Measurements from ENCODE around the gene SARDH. TPM values are rescaled to one million over a fixed set of nuclear protein-coding genes. Genes with fewer than 3 reads are reported as not detected.
A peak's percentile ranks its signal among the peaks of the same experiment; 100 is the strongest.

SARDH gene
- total RNA-seq, 3 donors from 2014 or later = 0.23 to 2.1 (median 0.46) TPM

DNA sequence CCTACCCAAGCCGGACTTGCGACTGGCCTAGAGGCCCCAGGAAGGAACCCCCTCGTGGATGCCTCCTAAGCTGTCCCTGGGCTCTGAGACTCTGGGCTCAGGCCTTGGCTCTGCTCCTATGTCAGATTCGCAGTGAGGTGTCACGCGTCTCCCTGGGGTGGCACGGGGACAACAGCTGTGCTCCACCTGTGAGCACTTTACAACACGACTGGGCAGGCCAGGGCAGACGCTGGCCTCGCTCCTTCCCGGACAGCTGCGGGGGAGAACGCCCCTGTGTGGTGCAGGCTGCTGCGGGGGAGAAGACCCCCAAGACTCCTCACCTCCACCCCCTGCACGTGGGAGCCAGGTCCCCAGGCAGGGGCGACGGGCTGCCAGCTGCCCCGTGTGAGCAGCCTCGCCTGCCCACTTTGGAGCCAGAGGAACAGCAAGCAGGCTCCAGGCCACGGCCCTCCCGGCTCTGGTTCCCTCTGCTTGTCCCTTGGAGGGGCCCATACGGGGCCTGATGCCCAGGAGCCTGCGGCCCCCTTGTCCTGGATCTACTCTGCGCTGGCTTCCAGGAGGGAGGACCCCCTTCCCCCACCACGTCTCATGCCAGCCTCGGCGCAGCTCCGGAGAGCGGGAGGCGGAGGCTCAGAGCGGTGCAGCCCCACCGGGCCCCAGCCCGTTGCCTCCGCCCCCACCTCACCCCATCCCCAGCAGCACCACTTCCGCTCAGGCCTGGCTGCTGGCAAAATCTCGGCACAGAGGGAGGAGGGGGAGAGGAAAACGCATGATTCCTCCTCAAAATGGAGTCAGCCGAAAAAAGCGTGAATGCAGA lies 36.0 kb downstream of the SARDH start:
- ATAC-seq = peak; percentile 79
- intact Hi-C loops (cut with DNase I, micrococcal nuclease) = no loop called here
- TF ChIP-seq, protein P1, sequence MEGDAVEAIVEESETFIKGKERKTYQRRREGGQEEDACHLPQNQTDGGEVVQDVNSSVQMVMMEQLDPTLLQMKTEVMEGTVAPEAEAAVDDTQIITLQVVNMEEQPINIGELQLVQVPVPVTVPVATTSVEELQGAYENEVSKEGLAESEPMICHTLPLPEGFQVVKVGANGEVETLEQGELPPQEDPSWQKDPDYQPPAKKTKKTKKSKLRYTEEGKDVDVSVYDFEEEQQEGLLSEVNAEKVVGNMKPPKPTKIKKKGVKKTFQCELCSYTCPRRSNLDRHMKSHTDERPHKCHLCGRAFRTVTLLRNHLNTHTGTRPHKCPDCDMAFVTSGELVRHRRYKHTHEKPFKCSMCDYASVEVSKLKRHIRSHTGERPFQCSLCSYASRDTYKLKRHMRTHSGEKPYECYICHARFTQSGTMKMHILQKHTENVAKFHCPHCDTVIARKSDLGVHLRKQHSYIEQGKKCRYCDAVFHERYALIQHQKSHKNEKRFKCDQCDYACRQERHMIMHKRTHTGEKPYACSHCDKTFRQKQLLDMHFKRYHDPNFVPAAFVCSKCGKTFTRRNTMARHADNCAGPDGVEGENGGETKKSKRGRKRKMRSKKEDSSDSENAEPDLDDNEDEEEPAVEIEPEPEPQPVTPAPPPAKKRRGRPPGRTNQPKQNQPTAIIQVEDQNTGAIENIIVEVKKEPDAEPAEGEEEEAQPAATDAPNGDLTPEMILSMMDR (IDR thresholded peaks at IDR 0.05) = no peak
- H3K4me1 ChIP-seq (ENCODE audit: low read depth) = no peaks in the 10 kb centered on the region
- no peaks in the 10 kb centered on the region for H3K9me3 ChIP-seq
- no peak overlapping the region for H3K4me3 ChIP-seq
- DNase-seq = peak; percentile 24 to 72 (median 57)
- no peaks in the 10 kb centered on the region for H3K36me3 ChIP-seq (ENCODE audit: low read depth)

DNA sequence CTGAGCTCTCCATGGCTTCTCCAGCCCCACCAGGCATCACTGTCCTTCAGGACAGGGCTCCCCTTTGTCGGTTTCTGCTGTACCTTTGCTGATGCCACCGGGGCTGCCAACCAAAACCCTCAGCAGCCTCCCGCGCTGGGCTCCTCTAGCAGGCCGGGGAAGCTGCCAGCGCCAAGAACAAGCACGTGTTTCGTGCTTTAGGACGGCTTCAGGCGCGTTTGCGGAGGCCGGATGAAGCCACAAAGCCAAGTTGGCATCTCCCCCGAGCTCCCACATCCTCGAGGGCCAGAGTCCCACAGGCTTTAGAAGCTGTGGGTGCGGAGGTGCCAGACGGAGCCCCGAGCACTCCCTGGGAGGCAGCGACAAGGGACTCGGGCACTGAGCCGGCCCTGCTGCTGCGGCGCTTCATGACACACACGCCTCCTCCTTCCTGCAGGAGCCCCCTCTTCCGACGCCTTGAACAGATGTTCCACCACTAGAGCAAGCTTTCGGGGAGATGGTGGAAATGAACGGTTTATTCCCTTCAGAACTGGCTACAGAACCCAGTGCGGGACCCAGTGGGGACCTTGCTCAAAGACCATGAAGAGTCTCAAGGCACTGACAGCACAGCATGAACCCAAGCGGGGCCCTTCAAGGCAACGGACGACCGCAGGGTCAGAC lies 36.7 kb downstream of the SARDH start:
- H3K4me3 ChIP-seq = no peak overlapping the region
- ATAC-seq (peak; percentile 26), DNase-seq (peak in 2 of 3 donors; percentile 34 to 47)
- TF ChIP-seq, protein P1 (IDR thresholded peaks at IDR 0.05) = no peak
- intact Hi-C loops (cut with DNase I, micrococcal nuclease) = no loop called here
- H3K9me3 ChIP-seq = no peaks in the 10 kb centered on the region
- no peaks in the 10 kb centered on the region for H3K36me3 ChIP-seq (ENCODE audit: low read depth)
- H3K4me1 ChIP-seq (ENCODE audit: low read depth) = no peaks in the 10 kb centered on the region

DNA sequence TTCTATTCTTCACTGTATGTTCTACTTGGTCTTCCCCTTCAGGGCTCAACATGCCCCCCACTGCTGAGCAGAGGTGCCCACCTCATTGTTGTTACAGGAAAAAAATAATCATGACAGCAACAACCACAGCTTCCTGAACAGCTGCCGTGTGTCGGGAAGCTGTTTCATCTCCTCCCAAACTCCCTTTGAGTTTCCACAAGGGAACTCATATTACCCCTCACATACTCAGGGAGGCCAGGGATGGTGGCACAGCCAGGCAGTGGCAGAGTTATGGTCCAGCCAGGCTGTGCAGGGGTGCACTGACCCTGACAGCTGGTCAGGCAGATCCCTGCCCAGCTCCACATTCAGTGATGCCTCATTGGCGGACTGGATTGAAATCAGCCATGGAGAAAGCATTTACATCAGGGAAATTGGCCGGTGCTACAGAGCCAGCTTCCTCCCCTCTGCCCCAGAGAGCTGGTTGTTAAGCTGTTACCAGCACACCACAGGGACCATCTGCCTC lies 37.3 kb downstream of the SARDH start:
- TF ChIP-seq, protein P1 (IDR thresholded peaks at IDR 0.05) = no peak
- intact Hi-C loops (cut with DNase I, micrococcal nuclease) = no loop called here
- Histone ChIP-seq H3K9me3 (no peaks in the 10 kb centered on the region), H3K4me3 (no peak overlapping the region), H3K4me1 (ENCODE audit: low read depth) (no peaks in the 10 kb centered on the region), H3K36me3 (ENCODE audit: low read depth) (no peaks in the 10 kb centered on the region)
- ATAC-seq = peak; percentile 19
- peak in 2 of 3 donors; percentile 7 to 13 for DNase-seq

DNA sequence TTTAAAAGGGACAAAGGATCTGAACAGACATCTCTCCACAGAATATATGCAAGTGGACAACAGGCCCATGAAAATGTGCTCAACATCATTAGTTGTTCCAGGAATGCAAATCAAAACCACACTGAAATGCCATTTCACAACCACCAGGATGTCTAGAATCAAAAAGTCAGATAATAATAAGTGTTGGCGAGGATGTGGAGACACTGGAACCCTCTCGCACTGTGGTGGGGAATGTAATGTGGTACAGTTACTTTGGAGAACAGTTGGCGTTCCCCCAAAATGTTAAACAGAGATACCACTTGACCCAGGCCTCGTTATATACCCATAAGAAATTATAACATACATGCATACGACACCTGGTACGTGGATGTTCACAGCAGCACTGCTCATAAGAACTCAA lies 38.6 kb downstream of the SARDH start:
- ATAC-seq = no peak

DNA sequence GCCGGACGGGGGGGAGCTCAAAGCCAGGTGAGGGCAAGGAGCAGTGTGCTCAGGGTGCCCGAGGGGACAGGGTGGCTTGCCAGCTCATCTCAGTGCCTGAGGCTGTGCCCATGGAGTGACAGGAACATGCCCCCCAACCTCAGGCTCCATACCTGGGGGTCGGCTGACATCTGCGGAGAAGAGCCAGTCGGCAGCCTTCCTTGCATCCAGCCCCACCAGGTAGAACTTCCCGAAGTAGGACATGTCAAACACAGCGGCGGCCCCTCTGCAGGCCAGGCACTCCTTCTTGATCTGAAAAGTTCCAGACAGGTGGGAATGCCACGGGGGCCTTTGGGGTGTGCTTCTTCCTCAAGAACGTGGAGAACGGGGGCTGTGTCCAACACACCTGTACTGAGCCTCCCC lies 42.1 kb downstream of the SARDH start:
- DNase-seq = peak in 1 of 3 donors; percentile 39
- TF ChIP-seq, protein P1 (IDR thresholded peaks at IDR 0.05) = no peak
- intact Hi-C loops (cut with DNase I, micrococcal nuclease) = no loop called here
- Histone ChIP-seq H3K36me3 (ENCODE audit: low read depth) (no peaks in the 10 kb centered on the region), H3K4me1 (ENCODE audit: low read depth) (no peaks in the 10 kb centered on the region), H3K9me3 (no peaks in the 10 kb centered on the region), H3K4me3 (no peak overlapping the region)
- ATAC-seq = no peak

More for the DNA sequence above, 38.6 kb downstream of the SARDH start:
- no peak overlapping the region for H3K4me3 ChIP-seq
- H3K36me3 ChIP-seq (ENCODE audit: low read depth) = no peaks in the 10 kb centered on the region
- H3K4me1 ChIP-seq (ENCODE audit: low read depth) = no peaks in the 10 kb centered on the region
- intact Hi-C loops (cut with DNase I, micrococcal nuclease) = no loop called here
- H3K9me3 ChIP-seq = no peaks in the 10 kb centered on the region
- DNase-seq = no peak
- TF ChIP-seq, protein P1 (IDR thresholded peaks at IDR 0.05) = no peak
